Lower lobe of right lung (tissue), 2 donors: Measurements from ENCODE around the gene STIM1. TPM values are rescaled to one million over a fixed set of nuclear protein-coding genes. Genes with fewer than 3 reads are reported as not detected.

Experiments used
- ATAC-seq, 2 donors: fragments of 200-7000 bp; cut with Tn5 transposase; one replicate each; pipeline ENCODE4 v1.9.1; 2020 to 2022; ENCODE audit warnings: mild to moderate bottlenecking in 2 of 2, moderate library complexity in 2 of 2
- DNase-seq: peaks from one replicate; pipeline ENCODE4 v3.0.0-alpha.2; 2020
- H3K27ac ChIP-seq: fragments of 200-600 bp; one replicate; pipeline ENCODE4 v1.8.0; 2022
- H3K27me3 ChIP-seq: fragments of 200-600 bp; one replicate; pipeline ENCODE4 v1.8.0; 2022; ENCODE audit warnings: low read depth
- H3K36me3 ChIP-seq: fragments of 200-600 bp; one replicate; pipeline ENCODE4 v1.8.0; 2022; ENCODE audit warnings: mild to moderate bottlenecking
- H3K4me1 ChIP-seq: fragments of 200-600 bp; one replicate; pipeline ENCODE4 v1.8.0; 2022
- H3K4me3 ChIP-seq: fragments of 200-600 bp; one replicate; pipeline ENCODE4 v1.8.0; 2022; ENCODE audit warnings: mild to moderate bottlenecking
- H3K9me3 ChIP-seq: fragments of 200-600 bp; one replicate; pipeline ENCODE4 v1.8.0; 2022
- CTCF ChIP-seq: fragments of 200-600 bp; IDR thresholded peaks from one replicate; pipeline ENCODE4 v1.8.0; 2022; ENCODE audit warnings: antibody characterized with exemption, mild to moderate bottlenecking
- intact Hi-C: fragments of 100-400 bp; cut with DNase I; formaldehyde crosslinking; loops from one replicate; pipeline ENCODE4 v1.11.0; 2022
- total RNA-seq: library from RNA; stranded (reverse); fragmentation: NEBNext Ultra II Directional; extraction: Animal tissue kit (Norgen Biotek cat#: 25700); gene quantifications from one replicate; pipeline ENCODE4 v1.2.1, GENCODE V29; 2021
- donor health status: DM: no; HTN: yes; CAD: no; lungs with severe emphysema.

STIM1 gene
- total RNA-seq, 1 donor from 2014 or later = 59.5 TPM

GRCh38 chr11:3826721-3827120 lies 28.7 kb upstream of the STIM1 start:
- H3K36me3 ChIP-seq = peaks cover 47% of the 10 kb centered on the region
- H3K4me1 ChIP-seq = peaks cover 19% of the 10 kb centered on the region
- H3K27me3 ChIP-seq = no peaks in the 10 kb centered on the region
- ATAC-seq = no peak
- intact Hi-C loops = no loop called here
- no peak overlapping the region for H3K4me3 ChIP-seq
- H3K27ac ChIP-seq = no peak overlapping the region
- no peaks in the 10 kb centered on the region for H3K9me3 ChIP-seq
- TF ChIP-seq CTCF = no peak
- no peak for DNase-seq

- Histone ChIP-seq H3K9me3 (no peaks in the 10 kb centered on the region), H3K27me3 (no peaks in the 10 kb centered on the region), H3K36me3 (peaks cover 47% of the 10 kb centered on the region), H3K4me1 (peaks cover 27% of the 10 kb centered on the region), H3K27ac (no peak overlapping the region), H3K4me3 (no peak overlapping the region)
- ATAC-seq (no peak), DNase-seq (no peak)
- intact Hi-C loops = no loop called here
- no peak for TF ChIP-seq CTCF
These were observed 27.9 kb upstream of the STIM1 start for GRCh38 chr11:3827434-3828186.

GRCh38 chr11:3830088-3830487 lies 25.4 kb upstream of the STIM1 start:
- no peak for TF ChIP-seq CTCF
- intact Hi-C loops = no loop called here
- DNase-seq = no peak
- Histone ChIP-seq H3K9me3 (no peaks in the 10 kb centered on the region), H3K27me3 (no peaks in the 10 kb centered on the region), H3K4me3 (no peak overlapping the region), H3K36me3 (peaks cover 51% of the 10 kb centered on the region), H3K27ac (no peak overlapping the region), H3K4me1 (peaks cover 52% of the 10 kb centered on the region)
- ATAC-seq = no peak

GRCh38 chr11:3830730-3831129 lies 24.7 kb upstream of the STIM1 start:
- no peak overlapping the region for H3K4me3 ChIP-seq
- no peaks in the 10 kb centered on the region for H3K9me3 ChIP-seq
- H3K27ac ChIP-seq = peak overlapping the region; percentile 44
- TF ChIP-seq CTCF = no peak
- no peak for ATAC-seq
- DNase-seq = no peak
- peaks cover 59% of the 10 kb centered on the region for H3K4me1 ChIP-seq
- intact Hi-C loops = no loop called here
- peaks cover 44% of the 10 kb centered on the region for H3K36me3 ChIP-seq
- no peaks in the 10 kb centered on the region for H3K27me3 ChIP-seq

- TF ChIP-seq CTCF = no peak
- intact Hi-C loops = no loop called here
- Histone ChIP-seq H3K27me3 (no peaks in the 10 kb centered on the region), H3K4me3 (no peak overlapping the region), H3K36me3 (peaks cover 37% of the 10 kb centered on the region), H3K4me1 (peaks cover 67% of the 10 kb centered on the region), H3K9me3 (no peaks in the 10 kb centered on the region), H3K27ac (no peak overlapping the region)
- ATAC-seq (peak; percentile 69 to 70), DNase-seq (peak; percentile 74)
These were observed 23.9 kb upstream of the STIM1 start for GRCh38 chr11:3831378-3832239.
